Neural cell (in vitro differentiated cells): ENCODE data around the gene CERS5. TPM values are rescaled to one million over a fixed set of nuclear protein-coding genes. Genes with fewer than 3 reads are reported as not detected.

Source experiments
- polyA plus RNA-seq: library from polyadenylated mRNA; depleted of rRNA; stranded (reverse); fragments of >200 nt; gene quantifications from 2 replicates; pipeline ENCODE4 v1.2.3, GENCODE V29; 2014

The CERS5 gene
- polyA plus RNA-seq, 1 donor from 2014 or later, result 470 TPM

Other genes with a start within 250 kb of the CERS5 start
- gene AQP2, start 216.6 kb downstream of the CERS5 start, polyA plus RNA-seq, result not detected in 2 replicates
- gene AQP5, start 205.5 kb downstream of the CERS5 start, polyA plus RNA-seq, result not detected in 2 replicates
- gene AQP6, start 194.4 kb downstream of the CERS5 start, polyA plus RNA-seq, result not detected in 2 replicates
- 16.2 and 18.3 TPM in 2 replicates for gene RACGAP1, start 141.9 kb downstream of the CERS5 start, polyA plus RNA-seq
- gene ASIC1, start 109.8 kb downstream of the CERS5 start, polyA plus RNA-seq, result 8.0 and 9.1 TPM in 2 replicates
- 90.9 and 117 TPM in 2 replicates for gene SMARCD1, start 82.0 kb downstream of the CERS5 start, polyA plus RNA-seq
- gene GPD1, start 63.4 kb downstream of the CERS5 start, polyA plus RNA-seq, result 1.5 and 4.0 TPM in 2 replicates
- 73.4 and 79.3 TPM in 2 replicates for gene COX14, start 55.1 kb downstream of the CERS5 start, polyA plus RNA-seq
- gene LIMA1, start 116.2 kb upstream of the CERS5 start, polyA plus RNA-seq, result 4.4 and 7.6 TPM in 2 replicates
- gene FAM186A, start 229.2 kb upstream of the CERS5 start, polyA plus RNA-seq, result not detected in 2 replicates
- 14.2 and 17.8 TPM in 2 replicates for gene LARP4, start 233.5 kb upstream of the CERS5 start, polyA plus RNA-seq